Heart left ventricle (tissue), 13 donors: ENCODE data around the gene PPM1A.

Source experiments
- POLR2A ChIP-seq, 2 donors: fragments of 450-650 bp; IDR thresholded peaks; one replicate each; pipeline ENCODE4 v1.6.1; 2017; ENCODE audit warnings: antibody characterized with exemption in 2 of 2, mild to moderate bottlenecking in 2 of 2, moderate library complexity in 2 of 2
- TF ChIP-seq, protein P1 (sequence below), 12 donors: fragments of 200-600 bp; sonication (generic) in 4 of 12; IDR thresholded peaks; one replicate each; pipeline versions ENCODE4 v1.5.0 to v1.8.0; 2018 to 2022; ENCODE audit warnings: antibody characterized with exemption in 12 of 12, mild to moderate bottlenecking in 5 of 12
- donor health status: ischemic (EF 13 %, LVEDD 7.1; RV severe dilation, severe dysfunction).
- donor health status: DM: no; HTN: yes; CAD: no.
- donor health status: DM: no; HTN: no; CAD: no.
- donor health status: ischemic (EF 25% LVEDD 6.9; RV normal size, moderate dysfunction).
- donor health status: ischemic (EF 25% LVEDD 5.7; RV mildly dilated, moderate dysfunction).
- donor health status: ischemic (EF 35%, LVEDD 5.7; RV mildly dilated, moderate dysfunction).
- donor health status: nonischemic (EF 11% LVEDD 7.7; RV severe dilation, severe dysfunction).
- donor health status: DM: yes; HTN: yes; CAD: no.
- donor health status: PGD.
- donor health status: ischemic (EF 29% LVEDD 5.4; RV normal size, mild dysfunction).
- donor health status: nonischemic (EF 23%, LVEDD 6.1; RV moderate dilation, normal function).

DNA sequence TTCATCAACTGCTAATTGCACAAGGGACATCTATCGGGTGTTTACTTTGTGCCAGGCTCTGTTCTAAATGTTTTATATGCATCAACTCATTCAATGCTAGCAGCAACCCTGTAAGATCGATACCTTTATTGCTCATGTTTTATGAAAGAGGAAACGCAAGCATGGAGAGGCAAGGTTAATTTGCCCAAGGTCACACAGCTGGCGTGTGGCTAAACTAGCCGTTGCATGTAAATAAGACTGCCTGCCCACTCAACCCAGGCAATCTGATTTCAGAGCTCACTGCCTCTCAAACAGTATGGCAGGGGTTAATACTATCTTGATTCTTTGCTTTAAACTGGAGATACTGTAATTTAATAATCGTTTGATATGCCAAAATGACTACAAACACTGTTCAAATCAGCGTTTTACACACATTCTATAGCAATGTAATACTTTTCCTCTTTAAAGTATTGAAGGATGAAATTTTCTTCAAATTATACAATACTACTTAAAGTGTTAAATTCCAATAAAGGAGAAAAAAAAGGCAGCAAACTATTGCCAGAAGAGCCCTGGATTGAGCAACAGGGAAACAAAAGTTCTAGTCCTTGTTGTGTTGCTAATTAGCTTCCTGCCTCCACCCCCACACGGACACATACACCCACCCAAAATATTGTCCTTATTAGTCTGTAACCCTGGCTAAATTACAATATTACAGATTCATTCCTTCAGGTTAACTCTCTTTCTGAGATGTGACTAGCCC lies 44.7 kb upstream of the PPM1A start:
- TF ChIP-seq, protein P1, sequence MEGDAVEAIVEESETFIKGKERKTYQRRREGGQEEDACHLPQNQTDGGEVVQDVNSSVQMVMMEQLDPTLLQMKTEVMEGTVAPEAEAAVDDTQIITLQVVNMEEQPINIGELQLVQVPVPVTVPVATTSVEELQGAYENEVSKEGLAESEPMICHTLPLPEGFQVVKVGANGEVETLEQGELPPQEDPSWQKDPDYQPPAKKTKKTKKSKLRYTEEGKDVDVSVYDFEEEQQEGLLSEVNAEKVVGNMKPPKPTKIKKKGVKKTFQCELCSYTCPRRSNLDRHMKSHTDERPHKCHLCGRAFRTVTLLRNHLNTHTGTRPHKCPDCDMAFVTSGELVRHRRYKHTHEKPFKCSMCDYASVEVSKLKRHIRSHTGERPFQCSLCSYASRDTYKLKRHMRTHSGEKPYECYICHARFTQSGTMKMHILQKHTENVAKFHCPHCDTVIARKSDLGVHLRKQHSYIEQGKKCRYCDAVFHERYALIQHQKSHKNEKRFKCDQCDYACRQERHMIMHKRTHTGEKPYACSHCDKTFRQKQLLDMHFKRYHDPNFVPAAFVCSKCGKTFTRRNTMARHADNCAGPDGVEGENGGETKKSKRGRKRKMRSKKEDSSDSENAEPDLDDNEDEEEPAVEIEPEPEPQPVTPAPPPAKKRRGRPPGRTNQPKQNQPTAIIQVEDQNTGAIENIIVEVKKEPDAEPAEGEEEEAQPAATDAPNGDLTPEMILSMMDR (IDR thresholded peaks at IDR 0.05): no peak
- TF ChIP-seq POLR2A (IDR thresholded peaks at IDR 0.05): no peak
